ENCODE measurements around the gene MIOS.

The MIOS gene

DNA sequence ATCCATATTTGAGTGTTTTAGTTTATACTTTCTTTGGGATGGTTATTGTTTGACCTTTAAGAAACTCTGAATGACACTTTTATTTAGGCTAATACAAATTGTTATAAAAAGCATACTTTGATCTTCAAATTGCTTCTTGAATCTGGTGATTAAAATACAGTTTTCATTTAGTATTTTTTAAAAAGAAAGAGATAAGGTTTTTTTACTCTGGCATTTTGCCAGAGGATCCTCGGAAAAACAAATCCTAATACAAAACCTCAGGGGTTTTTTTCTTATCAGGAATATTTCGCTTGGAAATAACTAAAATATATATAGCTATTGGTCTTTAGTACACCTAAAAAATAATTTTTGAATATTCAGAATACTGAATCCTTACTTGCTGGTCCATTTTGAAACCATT is 17.0 kb downstream of the MIOS start:
- DNase-seq (ENCODE audit: low spot score), result no peak
- TF ChIP-seq, protein P1, sequence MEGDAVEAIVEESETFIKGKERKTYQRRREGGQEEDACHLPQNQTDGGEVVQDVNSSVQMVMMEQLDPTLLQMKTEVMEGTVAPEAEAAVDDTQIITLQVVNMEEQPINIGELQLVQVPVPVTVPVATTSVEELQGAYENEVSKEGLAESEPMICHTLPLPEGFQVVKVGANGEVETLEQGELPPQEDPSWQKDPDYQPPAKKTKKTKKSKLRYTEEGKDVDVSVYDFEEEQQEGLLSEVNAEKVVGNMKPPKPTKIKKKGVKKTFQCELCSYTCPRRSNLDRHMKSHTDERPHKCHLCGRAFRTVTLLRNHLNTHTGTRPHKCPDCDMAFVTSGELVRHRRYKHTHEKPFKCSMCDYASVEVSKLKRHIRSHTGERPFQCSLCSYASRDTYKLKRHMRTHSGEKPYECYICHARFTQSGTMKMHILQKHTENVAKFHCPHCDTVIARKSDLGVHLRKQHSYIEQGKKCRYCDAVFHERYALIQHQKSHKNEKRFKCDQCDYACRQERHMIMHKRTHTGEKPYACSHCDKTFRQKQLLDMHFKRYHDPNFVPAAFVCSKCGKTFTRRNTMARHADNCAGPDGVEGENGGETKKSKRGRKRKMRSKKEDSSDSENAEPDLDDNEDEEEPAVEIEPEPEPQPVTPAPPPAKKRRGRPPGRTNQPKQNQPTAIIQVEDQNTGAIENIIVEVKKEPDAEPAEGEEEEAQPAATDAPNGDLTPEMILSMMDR (IDR thresholded peaks at IDR 0.05; ENCODE audit: extremely low read depth, missing control alignments), result no peak

DNA sequence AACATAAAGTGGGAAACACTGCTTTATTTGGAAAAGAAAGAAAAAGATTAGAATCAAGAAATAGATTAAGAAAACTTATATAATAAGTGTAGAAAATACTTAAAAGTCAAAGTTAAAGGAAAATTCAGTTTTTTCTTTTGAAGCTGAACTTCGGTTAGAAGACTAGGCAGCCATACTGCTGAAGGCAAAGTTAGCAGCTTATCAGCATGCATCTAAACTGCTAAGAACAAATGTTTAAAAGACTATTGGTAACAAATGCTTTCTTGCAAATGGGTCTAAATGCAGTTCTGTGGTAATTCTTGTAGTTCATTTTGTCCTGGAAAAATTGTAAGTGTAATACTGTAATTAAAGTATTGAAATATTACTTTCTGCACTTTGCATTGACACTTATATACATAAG is 18.0 kb downstream of the MIOS start:
- TF ChIP-seq, protein P1 (IDR thresholded peaks at IDR 0.05; ENCODE audit: extremely low read depth, missing control alignments), result no peak
- no peak for DNase-seq (ENCODE audit: low spot score)

DNA sequence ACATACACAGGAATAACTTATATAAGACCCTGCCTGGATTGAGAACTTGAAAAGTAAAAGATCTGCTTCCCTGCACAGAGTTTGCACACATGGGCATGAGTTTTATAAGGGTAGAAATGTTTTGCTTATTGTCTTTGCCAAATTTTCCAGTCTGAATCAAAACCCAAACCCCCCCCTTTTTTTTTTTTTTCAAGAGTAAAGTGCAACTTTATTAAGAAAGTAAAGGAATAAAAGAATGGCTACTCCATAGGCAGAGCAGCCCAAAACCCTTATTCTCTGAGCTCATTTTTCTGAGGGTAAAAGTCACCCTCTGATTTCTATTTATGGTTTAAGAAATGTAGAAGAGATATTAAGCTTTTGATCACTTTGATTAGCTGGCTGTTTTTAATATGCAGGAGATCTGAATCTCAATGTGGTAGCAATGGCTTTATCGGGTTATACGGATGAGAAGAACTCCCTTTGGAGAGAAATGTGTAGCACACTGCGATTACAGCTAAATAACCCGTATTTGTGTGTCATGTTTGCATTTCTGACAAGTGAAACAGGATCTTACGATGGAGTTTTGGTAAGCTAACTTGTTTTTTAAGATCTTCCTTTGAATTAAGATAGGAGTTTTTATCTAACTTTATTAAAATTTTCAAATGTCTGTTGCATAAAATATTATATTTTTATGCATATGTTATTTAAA is 18.7 kb downstream of the MIOS start:
- DNase-seq (ENCODE audit: low spot score), result no peak
- TF ChIP-seq, protein P1 (IDR thresholded peaks at IDR 0.05; ENCODE audit: extremely low read depth, missing control alignments), result no peak

DNA sequence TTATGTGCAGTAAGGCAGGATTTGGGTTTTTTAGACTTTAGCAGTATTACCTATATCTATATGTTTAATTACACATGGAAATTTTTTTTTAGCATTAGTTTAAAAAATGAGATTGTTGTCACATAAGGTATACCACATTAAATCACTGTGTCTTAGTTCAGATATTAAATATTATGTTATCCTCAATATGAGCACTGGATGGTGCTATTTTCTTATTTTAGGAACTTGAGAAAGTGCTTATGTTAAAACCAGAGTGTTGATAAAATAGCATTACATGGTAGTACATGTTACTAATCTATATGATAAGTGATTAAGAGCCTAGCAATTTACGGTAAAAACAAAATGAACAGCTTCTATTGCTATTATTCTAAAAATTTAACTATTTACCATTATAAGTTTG is 28.8 kb downstream of the MIOS start:
- DNase-seq (ENCODE audit: low spot score), result no peak
- TF ChIP-seq, protein P1 (IDR thresholded peaks at IDR 0.05; ENCODE audit: extremely low read depth, missing control alignments), result no peak

DNA sequence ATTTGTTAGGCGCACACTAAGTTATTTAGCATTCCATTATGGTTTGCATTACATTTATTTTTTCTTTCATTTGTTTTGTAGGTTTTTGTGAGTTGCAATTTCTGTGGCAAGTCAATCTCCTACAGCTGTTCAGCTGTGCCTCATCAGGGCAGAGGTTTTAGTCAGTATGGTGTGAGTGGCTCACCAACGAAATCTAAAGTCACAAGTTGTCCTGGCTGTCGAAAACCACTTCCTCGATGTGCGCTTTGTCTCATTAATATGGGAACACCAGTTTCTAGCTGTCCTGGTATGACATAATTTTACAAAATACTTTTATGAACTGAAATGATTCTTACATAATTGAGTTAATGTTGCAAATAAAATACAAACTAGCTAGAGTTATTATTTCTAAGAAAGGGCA is 29.5 kb downstream of the MIOS start:
- no peak for DNase-seq (ENCODE audit: low spot score)

DNA sequence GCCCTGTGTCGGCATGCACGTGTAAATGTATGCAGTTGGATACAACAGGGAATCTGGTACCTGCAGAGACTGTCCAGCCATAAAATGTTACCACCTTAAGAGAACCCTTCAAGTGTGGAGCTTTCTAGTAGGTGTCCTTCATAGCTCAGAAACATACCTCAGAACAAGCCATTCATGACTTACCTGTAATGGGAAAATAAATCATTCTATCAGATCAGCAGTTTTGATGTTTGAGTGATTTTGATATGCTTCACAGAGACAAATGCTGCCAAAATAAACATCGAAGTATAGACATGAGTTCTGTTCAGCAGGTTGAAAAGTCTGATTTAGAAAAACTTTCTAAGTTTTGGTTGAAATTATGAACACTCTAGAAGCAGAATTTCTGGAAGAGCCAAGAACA is 40.3 kb downstream of the MIOS start:
- no peak for DNase-seq (ENCODE audit: low spot score)
- TF ChIP-seq, protein P1 (IDR thresholded peaks at IDR 0.05; ENCODE audit: extremely low read depth, missing control alignments), result no peak

More for the DNA sequence above, 29.5 kb downstream of the MIOS start:
- TF ChIP-seq, protein P1 (IDR thresholded peaks at IDR 0.05; ENCODE audit: extremely low read depth, missing control alignments), result no peak

DNA sequence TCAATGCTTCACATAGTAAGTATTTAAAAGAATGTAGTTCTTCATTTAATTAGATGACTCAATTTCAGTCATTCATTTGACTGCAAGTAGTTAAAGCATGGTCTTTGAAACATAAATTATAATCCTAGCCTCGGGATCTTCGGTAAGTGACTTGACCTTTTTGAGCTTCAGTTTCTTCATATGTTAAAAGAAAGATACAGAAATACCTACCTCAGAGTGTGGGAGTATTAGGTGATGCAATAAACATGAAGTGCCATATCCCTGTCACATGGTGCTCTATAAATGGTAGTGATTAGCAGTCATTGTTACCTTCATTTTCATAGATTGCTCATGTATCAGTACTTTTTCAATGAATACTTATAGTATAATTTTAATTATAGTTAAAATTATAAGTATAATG is 42.6 kb downstream of the MIOS start:
- DNase-seq (ENCODE audit: low spot score), result no peak
- TF ChIP-seq, protein P1 (IDR thresholded peaks at IDR 0.05; ENCODE audit: extremely low read depth, missing control alignments), result no peak
